GM12864 (cell line): ENCODE results near the gene CCRL2.

Source experiments
- DNase-seq: peaks from one replicate; pipeline ENCODE4 v3.0.0-alpha.2; 2011; ENCODE audit warnings: low read depth
- H3K4me3 ChIP-seq: 2 replicates; pipeline ENCODE4 v1.5.1; 2011; ENCODE audit warnings: mild to moderate bottlenecking, low read depth, low read length, control low read depth
- TF ChIP-seq, protein P1 (sequence below): IDR thresholded peaks from 2 replicates; pipeline ENCODE4 v1.5.1; 2011; ENCODE audit warnings: low read depth, mild to moderate bottlenecking, moderate library complexity, low read length, control low read depth, inconsistent platforms; ENCODE audit errors: missing control alignments

The CCRL2 gene

DNA sequence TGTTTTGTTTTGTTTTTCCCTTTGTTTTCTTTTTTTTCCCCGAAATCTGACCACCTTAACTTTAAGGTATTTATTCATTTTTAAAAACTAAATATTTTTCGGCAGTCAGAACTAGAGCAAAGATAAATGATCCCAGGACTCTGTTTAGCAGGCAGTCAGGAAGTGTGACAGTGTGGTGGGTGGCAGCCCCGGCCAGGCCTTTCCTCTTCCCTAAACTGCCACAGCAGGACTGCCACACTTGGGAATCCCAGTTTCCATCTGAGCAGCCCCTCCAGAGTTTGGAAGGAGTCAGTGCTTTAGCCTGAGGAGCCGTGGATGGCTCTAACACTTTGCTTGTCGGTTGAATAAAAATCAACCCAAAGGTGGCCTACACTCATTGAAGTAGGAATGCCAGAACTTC lies 6.9 kb downstream of the CCRL2 start:
- H3K4me3 ChIP-seq = no peak overlapping the region
- TF ChIP-seq, protein P1, sequence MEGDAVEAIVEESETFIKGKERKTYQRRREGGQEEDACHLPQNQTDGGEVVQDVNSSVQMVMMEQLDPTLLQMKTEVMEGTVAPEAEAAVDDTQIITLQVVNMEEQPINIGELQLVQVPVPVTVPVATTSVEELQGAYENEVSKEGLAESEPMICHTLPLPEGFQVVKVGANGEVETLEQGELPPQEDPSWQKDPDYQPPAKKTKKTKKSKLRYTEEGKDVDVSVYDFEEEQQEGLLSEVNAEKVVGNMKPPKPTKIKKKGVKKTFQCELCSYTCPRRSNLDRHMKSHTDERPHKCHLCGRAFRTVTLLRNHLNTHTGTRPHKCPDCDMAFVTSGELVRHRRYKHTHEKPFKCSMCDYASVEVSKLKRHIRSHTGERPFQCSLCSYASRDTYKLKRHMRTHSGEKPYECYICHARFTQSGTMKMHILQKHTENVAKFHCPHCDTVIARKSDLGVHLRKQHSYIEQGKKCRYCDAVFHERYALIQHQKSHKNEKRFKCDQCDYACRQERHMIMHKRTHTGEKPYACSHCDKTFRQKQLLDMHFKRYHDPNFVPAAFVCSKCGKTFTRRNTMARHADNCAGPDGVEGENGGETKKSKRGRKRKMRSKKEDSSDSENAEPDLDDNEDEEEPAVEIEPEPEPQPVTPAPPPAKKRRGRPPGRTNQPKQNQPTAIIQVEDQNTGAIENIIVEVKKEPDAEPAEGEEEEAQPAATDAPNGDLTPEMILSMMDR = no peak
- DNase-seq = no peak

DNA sequence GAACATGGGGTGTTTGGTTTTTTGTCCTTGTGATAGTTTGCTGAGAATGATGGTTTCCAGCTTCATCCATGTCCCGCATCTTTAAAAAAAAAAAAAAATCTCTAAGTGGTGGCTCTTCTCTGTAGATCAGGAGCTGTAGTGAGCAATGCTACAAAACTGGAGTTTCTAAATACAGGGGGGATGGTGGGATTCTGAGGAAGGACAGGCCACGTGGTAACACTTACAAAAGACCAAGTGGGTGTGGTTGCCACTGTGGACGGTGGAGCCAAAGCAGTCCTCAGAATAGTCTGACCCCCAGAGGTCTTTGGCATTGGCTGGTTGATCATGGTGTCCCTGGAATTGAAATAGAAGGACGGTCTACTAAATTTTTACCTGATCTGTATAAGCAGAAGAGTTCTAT lies 7.7 kb downstream of the CCRL2 start:
- TF ChIP-seq, protein P1 = no peak
- no peak overlapping the region for H3K4me3 ChIP-seq
- DNase-seq = no peak

DNA sequence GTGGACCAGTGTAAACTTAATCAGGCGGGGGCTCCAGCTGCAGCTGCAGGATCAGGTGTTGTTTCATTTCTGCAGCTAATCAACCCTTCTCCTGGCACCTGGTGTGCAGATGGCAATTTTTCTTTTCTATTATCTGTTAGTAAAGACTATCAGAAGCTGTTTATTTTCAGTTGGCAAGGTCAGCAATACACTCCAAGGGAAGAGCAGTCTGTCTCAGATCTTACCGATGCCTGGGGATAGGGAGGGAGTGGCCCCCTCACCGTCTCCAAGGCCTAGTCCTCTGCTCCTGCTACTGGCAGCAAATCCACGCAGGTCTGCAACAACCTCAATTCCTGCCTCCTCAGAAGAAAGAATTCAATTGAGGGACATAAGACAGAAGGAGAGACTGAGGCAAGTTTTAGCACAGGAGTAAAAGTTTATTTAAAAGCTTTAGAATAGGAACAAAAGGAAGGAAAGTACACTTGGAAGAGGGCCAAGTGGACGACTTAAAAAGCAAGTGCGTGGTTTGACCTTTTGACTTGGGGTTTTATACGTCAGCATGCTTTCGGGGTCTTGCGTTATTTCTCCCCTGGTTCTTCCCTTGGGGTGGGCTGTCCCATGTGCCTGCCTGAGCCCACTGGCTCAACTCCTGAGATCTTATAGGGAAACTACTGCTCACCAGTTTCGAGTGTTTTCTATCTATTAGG lies 9.2 kb downstream of the CCRL2 start:
- no peak for DNase-seq
- H3K4me3 ChIP-seq = no peak overlapping the region
- TF ChIP-seq, protein P1 = no peak

DNA sequence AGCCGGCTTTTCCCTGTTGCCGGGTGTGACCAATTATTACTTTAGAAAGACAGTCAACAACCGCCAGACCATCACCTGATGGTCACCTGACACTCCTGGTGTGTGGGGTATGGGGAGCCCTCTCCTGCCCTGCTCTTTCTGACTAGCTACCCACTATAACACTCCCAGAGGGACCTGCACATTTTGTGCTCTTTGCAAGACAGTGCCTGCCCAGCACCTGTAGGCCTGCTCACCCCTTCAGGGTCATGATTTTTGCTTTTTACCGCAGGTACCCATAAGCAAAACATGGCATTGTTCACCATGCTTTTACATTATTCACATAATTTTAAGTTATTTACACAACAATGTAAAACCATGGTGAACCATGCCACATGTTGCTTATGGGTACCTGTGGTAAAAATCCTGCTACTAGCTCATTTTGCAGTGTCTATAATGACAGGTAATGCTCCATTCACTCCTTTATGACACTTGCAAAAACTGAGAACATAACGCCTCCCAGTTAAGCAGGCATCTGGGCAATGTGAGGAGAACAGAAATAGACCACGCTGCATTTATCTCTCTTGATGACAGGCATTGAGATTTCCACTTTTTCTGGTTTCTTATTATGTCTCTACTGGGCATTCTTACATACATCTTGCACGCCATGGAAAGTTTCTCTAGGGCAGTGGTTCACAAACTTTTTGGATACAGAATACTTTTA lies 9.9 kb downstream of the CCRL2 start:
- H3K4me3 ChIP-seq = no peak overlapping the region
- DNase-seq = no peak
- TF ChIP-seq, protein P1 = no peak

DNA sequence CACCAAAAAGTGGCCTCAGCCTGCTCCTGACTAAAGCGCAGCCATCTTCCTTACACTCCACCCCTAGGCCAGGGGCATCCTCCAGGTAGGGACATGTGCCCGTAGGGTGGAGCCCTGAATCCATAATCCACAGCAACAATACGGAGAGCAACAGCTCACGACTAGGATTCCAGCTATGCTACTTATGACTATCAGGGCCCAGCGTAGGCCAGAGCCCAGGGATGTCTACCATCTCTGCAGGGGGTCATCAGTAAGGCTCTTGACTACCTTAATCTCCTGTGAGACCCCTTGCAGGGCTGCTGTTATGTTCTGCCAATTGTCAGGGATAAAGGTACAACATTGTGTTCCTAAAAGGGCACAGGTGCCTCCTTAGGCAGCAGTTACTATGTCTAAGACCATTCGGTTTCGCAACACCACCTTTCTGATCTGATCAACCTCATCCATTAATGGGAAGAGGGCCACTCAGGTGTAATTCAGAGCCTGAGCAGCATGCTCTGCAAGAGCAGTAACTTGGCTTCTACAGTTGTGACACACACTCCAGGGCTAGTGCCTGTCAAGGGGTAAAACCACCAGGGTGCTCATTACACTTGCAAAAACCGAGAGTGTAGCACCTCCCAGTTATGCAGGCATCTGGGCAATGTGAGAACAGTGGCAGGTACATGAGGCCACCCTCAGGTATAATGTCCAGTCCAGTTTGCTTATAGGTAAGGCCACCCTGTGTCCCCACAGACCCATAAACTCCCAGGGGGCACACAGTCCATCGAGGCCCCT lies 11.0 kb downstream of the CCRL2 start:
- no peak overlapping the region for H3K4me3 ChIP-seq
- TF ChIP-seq, protein P1 = no peak
- no peak for DNase-seq

DNA sequence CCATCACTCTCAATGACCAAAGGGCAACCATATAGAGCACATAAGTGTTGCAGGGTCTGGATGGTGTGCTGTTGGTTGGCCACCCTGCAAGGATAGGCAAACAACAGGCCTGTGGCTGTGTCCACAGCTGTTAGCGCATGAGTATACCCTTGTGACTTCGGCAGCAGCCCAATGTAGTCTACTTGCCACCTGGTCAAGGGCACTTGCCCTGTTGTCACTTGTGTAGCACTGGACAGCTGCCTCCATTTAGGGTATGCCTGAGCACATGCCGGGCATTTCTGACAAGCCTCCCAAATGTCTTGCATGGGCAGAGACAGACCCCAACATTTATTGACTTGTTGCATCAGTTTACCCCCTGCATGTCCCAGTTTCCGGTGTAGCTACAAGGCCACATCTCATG lies 12.8 kb downstream of the CCRL2 start:
- no peak overlapping the region for H3K4me3 ChIP-seq
- TF ChIP-seq, protein P1 = no peak
- DNase-seq = no peak
